Stomach (tissue), 4 donors: ENCODE measurements around the gene ZMIZ1.

Source experiments
- POLR2A ChIP-seq, 4 donors: fragments of 450-650 bp; IDR thresholded peaks; one replicate each; pipeline ENCODE4 v1.6.1; 2016; ENCODE audit warnings: antibody characterized with exemption in 4 of 4, control low read depth in 2 of 4, mild to moderate bottlenecking in 1 of 4, moderate library complexity in 1 of 4
- POLR2AphosphoS5 ChIP-seq, 3 donors: sonication (generic); formaldehyde crosslinking; IDR thresholded peaks; one replicate each; pipeline ENCODE4 v1.6.1; 2016; ENCODE audit warnings: antibody characterized with exemption in 3 of 3
- TF ChIP-seq, protein P1 (sequence below), 7 experiments: fragments of 450-650 bp in 4 of 7; fragments of 200-600 bp in 3 of 7; sonication (generic) in 3 of 7; IDR thresholded peaks; one replicate each; pipeline ENCODE4 v1.5.1; 2016 to 2019; ENCODE audit warnings: antibody characterized with exemption in 7 of 7, control low read depth in 2 of 7, mild to moderate bottlenecking in 1 of 7

GRCh38 chr10:79164075-79164474 is 95.3 kb downstream of the ZMIZ1 start:
- TF ChIP-seq, protein P1, sequence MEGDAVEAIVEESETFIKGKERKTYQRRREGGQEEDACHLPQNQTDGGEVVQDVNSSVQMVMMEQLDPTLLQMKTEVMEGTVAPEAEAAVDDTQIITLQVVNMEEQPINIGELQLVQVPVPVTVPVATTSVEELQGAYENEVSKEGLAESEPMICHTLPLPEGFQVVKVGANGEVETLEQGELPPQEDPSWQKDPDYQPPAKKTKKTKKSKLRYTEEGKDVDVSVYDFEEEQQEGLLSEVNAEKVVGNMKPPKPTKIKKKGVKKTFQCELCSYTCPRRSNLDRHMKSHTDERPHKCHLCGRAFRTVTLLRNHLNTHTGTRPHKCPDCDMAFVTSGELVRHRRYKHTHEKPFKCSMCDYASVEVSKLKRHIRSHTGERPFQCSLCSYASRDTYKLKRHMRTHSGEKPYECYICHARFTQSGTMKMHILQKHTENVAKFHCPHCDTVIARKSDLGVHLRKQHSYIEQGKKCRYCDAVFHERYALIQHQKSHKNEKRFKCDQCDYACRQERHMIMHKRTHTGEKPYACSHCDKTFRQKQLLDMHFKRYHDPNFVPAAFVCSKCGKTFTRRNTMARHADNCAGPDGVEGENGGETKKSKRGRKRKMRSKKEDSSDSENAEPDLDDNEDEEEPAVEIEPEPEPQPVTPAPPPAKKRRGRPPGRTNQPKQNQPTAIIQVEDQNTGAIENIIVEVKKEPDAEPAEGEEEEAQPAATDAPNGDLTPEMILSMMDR (IDR thresholded peaks at IDR 0.05): no peak
- TF ChIP-seq POLR2AphosphoS5 (IDR thresholded peaks at IDR 0.05) (no peak), POLR2A (IDR thresholded peaks at IDR 0.05) (no peak)
